ENCODE measurements around the gene AUTS2.

GRCh38 chr7:70758646-70759045 lies 1160.4 kb downstream of the AUTS2 start:
- no peak for TF ChIP-seq POLR2A (IDR thresholded peaks at IDR 0.05)
- no peak for TF ChIP-seq CTCF (IDR thresholded peaks at IDR 0.05)

Data from breast epithelium (tissue), 3 donors.